ENCODE data around the gene MT1E. TPM values are rescaled to one million over a fixed set of nuclear protein-coding genes. Genes with fewer than 3 reads are reported as not detected.

MT1E gene
- total and polyA plus RNA-seq, 2 donors (not counting 1 experiment from before 2014, with no cell fraction given), result 390 to 465 TPM

DNA sequence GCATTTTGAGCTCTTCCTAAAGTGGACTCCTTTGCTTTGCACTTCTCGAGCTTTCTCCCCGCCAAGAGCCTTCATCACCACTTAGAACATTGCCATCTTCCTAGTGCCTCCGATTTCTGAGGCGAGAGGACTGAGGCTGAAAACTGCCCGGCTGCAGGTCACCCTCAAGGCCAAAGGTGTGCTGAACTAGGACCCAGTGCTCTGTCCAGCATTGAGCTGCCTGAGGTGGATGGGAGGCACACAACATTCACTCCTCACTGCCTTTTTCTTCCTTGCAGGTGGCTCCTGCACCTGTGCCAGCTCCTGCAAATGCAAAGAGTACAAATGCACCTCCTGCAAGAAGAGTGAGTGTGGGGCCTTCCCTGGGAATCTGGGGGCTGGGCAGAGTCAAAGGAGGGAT is 18.3 kb downstream of the MT1E start:
- Histone ChIP-seq H4K20me1 (ENCODE audit: control insufficient read depth, extremely low read depth, insufficient read depth, low read length) (no peaks in the 10 kb centered on the region), H3K4me1 (ENCODE audit: control insufficient read depth, extremely low read depth, insufficient read depth, low read length) (no peaks in the 10 kb centered on the region), H3K4me3 (replicated peaks in 1 of 4; ENCODE audit: control extremely low read depth in 1 of 4, insufficient read depth in 1 of 4, low read depth in 3 of 4, low read length in 4 of 4) (no peak overlapping the region), H3K9me3 (ENCODE audit: control insufficient read depth, insufficient read depth, low read depth, low read length) (no peaks in the 10 kb centered on the region), H2AFZ (ENCODE audit: low read length) (no peak overlapping the region), H3K79me2 (ENCODE audit: control insufficient read depth, insufficient read depth, low read length) (no peaks in the 10 kb centered on the region), H3K36me3 (ENCODE audit: control insufficient read depth, insufficient read depth, low read length) (no peaks in the 10 kb centered on the region), H3K4me2 (ENCODE audit: extremely low read depth, insufficient read depth, low read length) (no peak overlapping the region), H3K9ac (ENCODE audit: insufficient read depth, low read length) (no peak overlapping the region), H3K27ac (ENCODE audit: insufficient read depth, low read length) (no peak overlapping the region), H3K27me3 (ENCODE audit: control insufficient read depth, insufficient read depth, low read length) (peaks cover 21% of the 10 kb centered on the region)
- TF ChIP-seq, protein P1, sequence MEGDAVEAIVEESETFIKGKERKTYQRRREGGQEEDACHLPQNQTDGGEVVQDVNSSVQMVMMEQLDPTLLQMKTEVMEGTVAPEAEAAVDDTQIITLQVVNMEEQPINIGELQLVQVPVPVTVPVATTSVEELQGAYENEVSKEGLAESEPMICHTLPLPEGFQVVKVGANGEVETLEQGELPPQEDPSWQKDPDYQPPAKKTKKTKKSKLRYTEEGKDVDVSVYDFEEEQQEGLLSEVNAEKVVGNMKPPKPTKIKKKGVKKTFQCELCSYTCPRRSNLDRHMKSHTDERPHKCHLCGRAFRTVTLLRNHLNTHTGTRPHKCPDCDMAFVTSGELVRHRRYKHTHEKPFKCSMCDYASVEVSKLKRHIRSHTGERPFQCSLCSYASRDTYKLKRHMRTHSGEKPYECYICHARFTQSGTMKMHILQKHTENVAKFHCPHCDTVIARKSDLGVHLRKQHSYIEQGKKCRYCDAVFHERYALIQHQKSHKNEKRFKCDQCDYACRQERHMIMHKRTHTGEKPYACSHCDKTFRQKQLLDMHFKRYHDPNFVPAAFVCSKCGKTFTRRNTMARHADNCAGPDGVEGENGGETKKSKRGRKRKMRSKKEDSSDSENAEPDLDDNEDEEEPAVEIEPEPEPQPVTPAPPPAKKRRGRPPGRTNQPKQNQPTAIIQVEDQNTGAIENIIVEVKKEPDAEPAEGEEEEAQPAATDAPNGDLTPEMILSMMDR (conservative IDR thresholded peaks at IDR 0.05 in 1 of 2, IDR thresholded peaks at IDR 0.05 in 1 of 2; ENCODE audit: low read depth in 1 of 2, low read length in 2 of 2), result no peak
- DNase-seq (ENCODE audit: low read depth in 2 of 2), result no peak

- H2AFZ ChIP-seq (ENCODE audit: low read length), result no peak overlapping the region
- H3K27ac ChIP-seq (ENCODE audit: insufficient read depth, low read length), result no peak overlapping the region
- peaks cover 25% of the 10 kb centered on the region for H3K27me3 ChIP-seq (ENCODE audit: control insufficient read depth, insufficient read depth, low read length)
- DNase-seq (ENCODE audit: low read depth in 2 of 2), result no peak
- H3K79me2 ChIP-seq (ENCODE audit: control insufficient read depth, insufficient read depth, low read length), result no peaks in the 10 kb centered on the region
- no peak overlapping the region for H3K9ac ChIP-seq (ENCODE audit: insufficient read depth, low read length)
- H3K4me2 ChIP-seq (ENCODE audit: extremely low read depth, insufficient read depth, low read length), result no peak overlapping the region
- H3K36me3 ChIP-seq (ENCODE audit: control insufficient read depth, insufficient read depth, low read length), result no peaks in the 10 kb centered on the region
- TF ChIP-seq, protein P1 (conservative IDR thresholded peaks at IDR 0.05 in 1 of 2, IDR thresholded peaks at IDR 0.05 in 1 of 2; ENCODE audit: low read depth in 1 of 2, low read length in 2 of 2), result no peak
- no peak for TF ChIP-seq EZH2 (IDR thresholded peaks at IDR 0.05; ENCODE audit: low read length, missing control alignments)
- no peaks in the 10 kb centered on the region for H4K20me1 ChIP-seq (ENCODE audit: control insufficient read depth, extremely low read depth, insufficient read depth, low read length)
- no peaks in the 10 kb centered on the region for H3K4me1 ChIP-seq (ENCODE audit: control insufficient read depth, extremely low read depth, insufficient read depth, low read length)
- no peak overlapping the region for H3K4me3 ChIP-seq (replicated peaks in 1 of 4; ENCODE audit: control extremely low read depth in 1 of 4, insufficient read depth in 1 of 4, low read depth in 3 of 4, low read length in 4 of 4)
- no peaks in the 10 kb centered on the region for H3K9me3 ChIP-seq (ENCODE audit: control insufficient read depth, insufficient read depth, low read depth, low read length)
Measured at GRCh38 chr16:56645311-56645710, 19.7 kb downstream of the MT1E start.

DNA sequence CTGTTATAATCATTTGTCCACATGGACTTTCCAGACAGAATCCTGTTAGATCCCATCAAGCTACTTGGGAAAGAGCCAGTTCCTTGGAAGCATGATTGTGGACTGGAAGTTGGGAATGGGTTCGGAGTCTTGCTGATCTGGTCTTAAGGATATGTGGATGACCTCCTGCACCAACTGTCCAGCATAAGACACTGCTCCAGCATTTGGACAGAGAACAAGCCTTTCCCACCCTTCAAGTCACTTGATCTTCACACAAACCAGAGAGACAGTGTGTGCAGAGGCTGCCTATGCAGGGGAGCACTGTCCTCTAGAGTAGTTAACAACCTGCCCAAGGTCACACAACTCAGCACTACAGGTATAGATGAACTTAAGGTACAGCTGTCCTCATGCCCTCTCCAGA is 20.3 kb downstream of the MT1E start:
- H3K4me3 ChIP-seq (replicated peaks in 1 of 4; ENCODE audit: control extremely low read depth in 1 of 4, insufficient read depth in 1 of 4, low read depth in 3 of 4, low read length in 4 of 4), result no peak overlapping the region
- no peaks in the 10 kb centered on the region for H3K9me3 ChIP-seq (ENCODE audit: control insufficient read depth, insufficient read depth, low read depth, low read length)
- no peak overlapping the region for H3K4me2 ChIP-seq (ENCODE audit: extremely low read depth, insufficient read depth, low read length)
- H3K79me2 ChIP-seq (ENCODE audit: control insufficient read depth, insufficient read depth, low read length), result no peaks in the 10 kb centered on the region
- no peaks in the 10 kb centered on the region for H4K20me1 ChIP-seq (ENCODE audit: control insufficient read depth, extremely low read depth, insufficient read depth, low read length)
- TF ChIP-seq, protein P1 (conservative IDR thresholded peaks at IDR 0.05 in 1 of 2, IDR thresholded peaks at IDR 0.05 in 1 of 2; ENCODE audit: low read depth in 1 of 2, low read length in 2 of 2), result no peak
- no peak for TF ChIP-seq EZH2 (IDR thresholded peaks at IDR 0.05; ENCODE audit: low read length, missing control alignments)
- H3K36me3 ChIP-seq (ENCODE audit: control insufficient read depth, insufficient read depth, low read length), result no peaks in the 10 kb centered on the region
- peaks cover 25% of the 10 kb centered on the region for H3K27me3 ChIP-seq (ENCODE audit: control insufficient read depth, insufficient read depth, low read length)
- H3K9ac ChIP-seq (ENCODE audit: insufficient read depth, low read length), result no peak overlapping the region
- DNase-seq (ENCODE audit: low read depth in 2 of 2), result no peak
- no peaks in the 10 kb centered on the region for H3K4me1 ChIP-seq (ENCODE audit: control insufficient read depth, extremely low read depth, insufficient read depth, low read length)
- H3K27ac ChIP-seq (ENCODE audit: insufficient read depth, low read length), result no peak overlapping the region
- no peak overlapping the region for H2AFZ ChIP-seq (ENCODE audit: low read length)
